Hematopoietic multipotent progenitor cell treated with erythropoietin and hydrocortisone succinate and interleukin-3 and kit ligand, for 15 days (in vitro differentiated cells): Measurements from ENCODE around the gene ZNF746.
A peak's percentile ranks its signal among the peaks of the same experiment; 100 is the strongest.
"Not testable (repeated sequence)": the region's sequence is repeated elsewhere in the genome, so short reads cannot be mapped to it uniquely, and the experiment has no call there.

Experiments used
- DNase-seq: peaks from one replicate; pipeline ENCODE4 v3.0.0-alpha.2; 2015; ENCODE audit warnings: low spot score

The ZNF746 gene

GRCh38 chr7:149497467-149498261, at the start of gene ZNF746:
TSS of gene ZNF746 (minus strand) at chr7:149497809. CDS start at chr7:149497536, 273 bp downstream.
- peak; percentile 89 for DNase-seq

DNA sequence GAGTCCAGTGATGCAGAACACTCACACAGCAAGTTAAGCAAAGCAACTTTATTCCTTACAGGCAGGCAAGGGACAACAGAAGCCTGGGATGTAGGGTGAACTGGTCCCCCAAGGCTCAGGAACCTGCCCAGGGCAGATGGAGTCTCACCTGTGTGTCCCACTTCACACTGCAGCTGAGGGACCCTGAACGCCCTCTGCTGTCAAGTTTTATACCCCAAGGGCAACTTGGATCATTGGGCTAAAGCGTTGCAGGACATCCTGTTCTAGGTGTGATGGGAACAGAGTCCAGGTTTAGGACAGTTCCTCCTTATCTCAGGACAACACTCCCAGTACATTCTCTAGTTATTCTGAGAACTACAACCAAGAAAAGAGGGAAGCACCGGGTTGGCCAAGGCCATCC, 49.5 kb upstream of the ZNF746 start:
- DNase-seq, result no peak

GRCh38 chr7:149546331-149546730, 48.7 kb upstream of the ZNF746 start:
- no peak for DNase-seq

DNA sequence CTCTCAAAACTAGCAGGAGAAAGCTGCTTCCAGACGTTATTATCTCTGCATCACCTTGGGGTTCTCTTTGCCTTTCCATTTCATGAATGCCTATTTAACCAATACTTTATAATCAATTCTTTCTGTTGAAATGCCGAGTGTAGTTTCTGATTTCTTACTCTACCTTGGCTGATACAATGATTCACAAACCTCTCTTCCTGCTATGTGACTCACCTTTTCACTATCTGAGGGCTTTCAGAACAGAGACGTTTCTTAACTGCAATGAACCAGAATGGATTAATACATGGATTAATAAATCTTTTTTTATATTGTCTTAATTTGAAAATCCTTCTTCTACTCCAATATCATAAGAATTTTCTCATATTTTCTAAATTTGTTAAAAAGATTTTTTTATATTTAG, 46.4 kb upstream of the ZNF746 start:
- no peak for DNase-seq

DNA sequence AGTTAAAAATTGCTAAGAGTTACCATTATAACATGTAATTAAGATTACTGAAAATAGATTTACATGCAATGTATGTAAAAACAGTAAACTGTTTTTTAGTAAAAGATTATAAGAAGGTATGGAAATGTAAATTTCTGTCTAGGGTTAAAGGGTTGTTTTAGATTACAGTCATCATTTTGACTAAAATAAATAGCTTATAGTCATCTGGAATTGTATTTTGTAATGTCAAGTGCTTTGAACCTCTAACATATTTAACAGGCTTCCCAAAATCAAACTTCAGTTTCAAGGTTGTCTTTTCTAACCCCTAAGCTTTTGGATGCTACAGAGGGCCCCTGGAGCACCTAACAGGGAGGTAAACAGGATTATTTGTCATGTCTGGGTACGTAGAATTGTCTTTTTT, 35.0 kb upstream of the ZNF746 start:
- DNase-seq, result no peak

- DNase-seq, result no peak
Measured at GRCh38 chr7:149529136-149529718, 31.6 kb upstream of the ZNF746 start.

DNA sequence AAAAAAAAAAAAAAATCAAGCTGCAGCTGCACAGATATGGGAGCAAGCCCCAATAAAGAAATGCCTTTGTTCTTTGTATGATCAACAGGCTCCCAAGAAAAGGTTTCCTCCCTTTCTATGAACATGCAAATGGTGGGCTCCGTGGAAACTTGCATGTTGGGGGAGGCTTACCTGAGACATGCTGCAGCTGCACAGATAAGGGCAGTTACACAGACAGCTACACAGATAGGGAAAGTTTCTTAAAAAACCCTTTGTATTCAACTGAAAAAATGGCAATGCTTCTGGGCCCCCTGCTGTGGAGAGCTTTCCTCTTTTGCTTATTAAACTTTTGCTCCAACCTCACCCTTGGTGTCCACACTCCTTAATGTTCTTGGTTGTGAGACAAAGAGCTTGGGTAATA, 29.8 kb upstream of the ZNF746 start:
- no peak for DNase-seq

DNA sequence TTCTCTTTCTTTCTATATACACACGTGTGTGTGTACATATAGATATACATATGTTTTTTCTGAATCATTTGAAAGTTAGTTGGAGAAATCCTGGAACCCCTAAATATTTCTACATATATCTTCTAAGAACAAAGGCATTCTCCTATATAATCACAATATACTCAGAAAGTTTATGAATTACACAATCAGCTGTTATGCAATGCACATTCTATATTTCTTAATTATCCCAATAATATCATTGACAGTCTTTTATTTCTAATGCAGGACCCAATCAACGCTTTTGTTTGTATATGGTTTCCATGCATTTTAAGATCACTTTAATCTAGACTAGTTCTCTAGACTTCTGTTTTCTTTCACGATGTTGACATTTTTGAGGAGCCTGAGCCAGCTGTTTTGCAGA, 27.7 kb upstream of the ZNF746 start:
- no peak for DNase-seq

DNA sequence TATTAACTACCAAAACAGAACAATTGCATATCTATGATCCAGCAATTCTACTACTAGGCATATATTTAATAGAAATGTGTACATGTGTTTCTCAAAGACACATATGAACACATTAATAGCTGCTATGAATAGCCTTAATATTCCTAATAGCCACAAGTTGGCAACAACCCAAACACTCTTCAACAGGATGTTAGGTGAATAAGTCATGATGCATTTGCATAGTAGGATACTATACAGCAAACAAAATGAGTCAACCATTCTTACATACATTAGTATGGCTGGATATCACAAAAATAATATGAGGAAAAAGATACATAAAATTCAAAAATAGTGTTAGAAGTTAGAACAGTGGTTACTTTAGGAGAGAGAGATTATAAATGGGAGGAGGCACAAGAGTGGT, 26.8 kb upstream of the ZNF746 start:
- no peak for DNase-seq

GRCh38 chr7:149510248-149510647, 12.6 kb upstream of the ZNF746 start:
- DNase-seq, result no peak

DNA sequence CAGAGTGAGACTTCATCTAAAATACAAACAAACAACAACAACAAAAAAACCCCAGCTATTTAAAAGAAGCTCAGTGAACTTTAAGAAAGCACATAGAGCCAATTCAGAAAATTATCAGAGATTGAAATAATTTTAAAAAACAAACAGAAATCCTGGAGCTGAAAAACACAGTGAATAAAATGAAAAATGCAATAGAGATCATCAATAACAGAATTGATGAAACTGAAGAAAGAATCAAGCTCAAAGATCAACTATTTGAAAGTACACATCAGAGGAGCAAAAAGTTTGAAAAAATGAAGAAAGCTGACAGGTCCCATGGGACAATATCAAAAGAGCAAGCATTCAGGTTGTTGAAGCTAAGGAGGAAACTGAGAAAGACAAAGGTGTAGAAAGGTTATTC, 12.2 kb upstream of the ZNF746 start:
- no peak for DNase-seq

DNA sequence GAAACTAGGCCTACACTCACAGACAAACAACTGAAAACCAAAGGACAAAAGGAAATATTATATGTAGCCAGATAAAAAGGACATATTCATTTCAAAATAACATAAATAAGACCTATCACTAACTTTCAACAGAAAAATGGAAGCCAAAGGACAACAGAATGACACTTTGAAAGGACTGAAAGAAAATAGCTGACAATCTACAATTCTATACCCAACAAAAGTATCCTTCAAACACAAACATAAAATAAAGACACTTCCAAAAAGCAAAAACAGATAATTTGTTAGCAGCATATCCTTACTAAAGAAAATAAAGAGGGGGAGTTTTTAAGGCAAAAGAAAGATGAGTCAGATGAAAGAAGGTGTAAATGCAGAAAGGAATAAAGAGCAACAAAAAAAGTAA, 7.9 kb upstream of the ZNF746 start:
- DNase-seq, result no peak

DNA sequence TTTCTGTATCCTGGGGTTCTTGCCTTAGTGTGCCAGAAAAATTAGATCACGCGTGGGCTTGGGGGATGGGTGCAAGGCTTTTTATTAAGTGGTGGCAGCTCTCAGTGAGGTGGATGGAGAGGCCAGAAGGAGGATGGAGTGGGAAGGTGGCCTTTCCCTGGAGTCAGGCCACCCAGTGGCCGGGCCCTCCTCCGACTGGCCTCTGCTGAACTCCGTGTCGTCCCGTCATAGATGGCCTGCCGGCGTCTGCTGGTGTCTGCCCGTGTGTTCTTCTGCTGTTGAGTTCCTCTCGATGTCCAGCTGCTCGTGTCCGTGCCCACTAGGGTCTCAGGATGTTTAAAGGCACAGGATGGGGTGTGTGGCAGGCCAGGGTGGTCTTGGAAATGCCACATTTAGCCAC, 4.0 kb upstream of the ZNF746 start:
- DNase-seq, result no peak

DNA sequence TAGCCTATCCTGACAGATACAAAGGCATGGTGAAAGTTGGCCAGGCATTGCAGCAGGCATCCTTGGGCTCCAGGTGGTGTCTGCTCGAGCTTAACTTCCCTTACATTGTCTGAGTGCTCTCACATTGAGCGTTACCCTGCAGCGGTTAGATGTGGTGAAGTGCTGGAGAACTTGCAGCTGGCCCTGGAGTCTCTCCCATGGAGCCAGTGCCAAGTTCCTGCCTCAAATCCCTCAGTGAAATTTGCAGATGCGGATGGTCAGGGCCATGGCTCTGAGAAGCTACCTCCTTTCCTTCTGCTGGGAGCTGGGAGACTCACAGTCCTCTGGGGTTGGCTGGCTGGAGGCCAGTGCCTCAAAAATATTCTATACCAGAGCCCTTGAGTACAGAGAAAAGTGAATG, 3.3 kb upstream of the ZNF746 start:
- no peak for DNase-seq

GRCh38 chr7:149500201-149500600, 2.6 kb upstream of the ZNF746 start:
- no peak for DNase-seq

DNA sequence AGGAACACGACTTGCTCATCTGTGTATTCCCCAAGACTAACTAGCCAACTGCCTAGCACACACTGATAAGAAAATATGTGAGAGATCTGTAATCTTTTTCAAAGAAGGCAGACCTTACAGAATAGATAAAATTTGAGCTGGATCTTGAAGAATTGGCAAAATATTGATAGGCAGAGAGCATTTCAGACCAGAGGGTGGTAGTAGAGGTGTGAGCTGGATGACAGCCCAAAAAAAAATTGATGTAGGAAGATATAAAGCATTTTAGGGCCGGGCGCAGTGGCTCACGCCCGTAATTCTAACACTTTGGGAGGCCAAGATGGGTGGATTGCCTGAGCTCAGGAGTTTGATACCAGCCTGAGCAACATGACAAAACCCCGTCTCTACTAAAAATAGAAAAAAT, 1.2 kb upstream of the ZNF746 start:
- DNase-seq, result peak; percentile 24

GRCh38 chr7:149496642-149497391, 792 bp downstream of the ZNF746 start:
- peak; percentile 51 for DNase-seq

DNA sequence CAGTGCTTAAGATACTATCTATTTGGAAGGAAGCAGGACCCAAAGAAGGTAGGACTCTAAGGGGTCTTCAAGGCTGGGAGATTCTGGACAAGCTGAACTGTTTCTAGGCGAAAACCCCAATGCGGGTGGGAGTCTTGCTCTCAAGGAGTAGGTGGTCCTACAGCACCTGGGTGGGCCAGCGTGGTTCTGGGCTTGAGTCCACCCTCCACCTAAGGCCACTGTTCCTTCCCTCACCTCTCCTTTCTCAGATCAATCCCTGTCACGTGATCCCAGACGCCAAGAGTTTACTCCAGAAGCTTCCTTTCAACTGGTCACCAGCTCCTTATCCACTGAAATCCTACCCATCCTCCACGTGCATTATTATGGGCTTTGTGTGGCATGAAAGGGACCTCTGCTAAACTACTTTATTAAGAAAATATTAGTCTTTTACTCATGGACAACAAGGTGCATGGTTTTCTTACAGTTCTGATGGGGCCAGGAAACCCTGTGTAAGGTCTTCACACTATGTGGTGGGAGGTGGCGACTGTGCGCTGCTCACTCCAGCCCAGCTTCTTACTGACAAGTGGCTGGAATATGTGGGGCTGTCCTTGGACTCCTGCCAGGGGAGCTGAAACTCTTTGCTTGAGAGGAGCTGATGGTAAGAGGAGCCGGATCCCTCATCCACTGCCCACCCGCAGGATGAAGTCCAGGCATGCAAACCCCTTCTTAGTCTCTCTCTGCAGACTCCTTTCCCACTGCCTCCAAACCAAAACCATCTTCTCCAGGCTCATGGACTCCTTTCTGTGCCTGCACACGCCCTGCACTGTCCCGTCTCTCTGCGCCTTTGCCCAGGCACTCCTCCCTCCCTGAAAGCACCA, 1.6 kb downstream of the ZNF746 start:
- DNase-seq, result peak; percentile 79

DNA sequence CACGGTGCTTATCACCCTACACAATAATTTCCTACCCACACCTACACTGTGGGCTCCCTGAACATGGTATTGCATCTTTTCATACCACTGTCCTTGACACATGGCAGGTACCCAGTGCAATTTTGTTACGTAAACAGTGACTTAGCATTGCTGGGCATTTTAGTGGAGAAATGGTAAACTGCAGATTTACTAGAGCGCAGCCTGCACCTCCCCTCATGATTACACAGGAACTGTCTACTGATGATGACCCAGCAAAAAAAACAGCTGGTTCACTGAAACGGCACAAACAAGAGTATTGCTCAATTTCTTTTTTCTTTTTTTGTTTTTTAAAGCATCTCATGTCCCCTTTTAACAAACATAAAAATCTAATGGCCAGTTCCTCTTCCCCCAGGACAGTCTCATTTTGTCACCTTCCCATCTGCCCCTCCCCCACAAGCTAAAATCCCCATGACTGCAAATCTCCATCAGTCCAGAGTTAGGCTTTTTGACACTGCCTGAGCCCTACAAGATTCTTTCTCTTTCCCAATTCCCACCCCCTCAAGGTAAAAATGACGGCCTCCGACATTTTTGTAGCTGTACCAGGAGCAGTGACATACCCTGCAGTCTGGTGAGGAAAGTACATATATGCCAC, 2.8 kb downstream of the ZNF746 start:
- DNase-seq, result peak; percentile 92

DNA sequence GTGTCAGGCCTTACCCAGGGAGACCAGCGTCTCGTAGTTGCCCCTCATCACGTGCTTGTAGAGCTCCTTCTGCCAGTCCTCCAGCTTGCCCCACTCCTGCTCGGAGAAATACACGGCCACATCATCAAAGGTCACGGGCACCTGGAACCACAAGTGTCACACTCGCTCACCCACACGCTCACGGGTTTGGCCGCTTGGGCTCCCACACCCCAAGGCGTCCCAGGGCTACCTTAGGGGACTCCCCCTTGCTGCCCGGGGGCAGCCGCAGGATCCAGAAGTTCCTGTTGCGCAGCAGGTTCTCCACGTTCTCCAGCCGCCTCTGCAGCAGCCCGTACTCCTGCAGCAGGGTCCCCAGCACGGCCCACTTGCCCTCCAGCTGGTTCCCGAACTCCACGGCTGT, 3.6 kb downstream of the ZNF746 start:
- DNase-seq, result not testable (repeated sequence)

DNA sequence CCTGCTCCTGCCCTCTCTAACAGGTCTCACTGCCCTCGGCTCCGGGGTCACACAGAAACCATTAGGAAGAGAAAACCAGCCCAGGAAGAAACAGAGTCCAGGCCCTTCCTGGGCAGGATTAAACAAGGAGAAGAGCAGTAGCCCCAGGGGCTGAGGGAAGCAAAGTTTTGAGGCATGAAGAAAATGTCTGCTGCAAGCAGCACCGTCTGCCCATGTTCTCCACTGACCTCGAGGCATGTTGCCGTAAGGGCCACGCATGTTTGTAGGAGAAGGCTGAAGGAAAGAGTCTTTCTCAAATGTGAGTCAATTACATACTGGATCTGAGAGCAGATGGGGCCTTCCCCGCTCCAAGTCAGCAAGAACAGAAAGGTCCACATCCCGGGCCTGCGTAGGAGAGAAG, 4.2 kb downstream of the ZNF746 start:
- DNase-seq, result no peak
